ENCODE data around the gene LRRC25. TPM values are rescaled to one million over a fixed set of nuclear protein-coding genes. Genes with fewer than 3 reads are reported as not detected.

LRRC25 gene
- total RNA-seq, 1 experiment from 2014 or later: not detected

- Histone ChIP-seq H4K5ac (ENCODE audit: insufficient read length, low read depth, low read length) (no peak overlapping the region), H3K18ac (ENCODE audit: insufficient read length, low read depth, low read length) (no peak overlapping the region), H2AK5ac (ENCODE audit: insufficient read length, low read length) (no peak overlapping the region), H3K27ac (ENCODE audit: insufficient read length, low read depth, low read length) (no peak overlapping the region), H2BK12ac (ENCODE audit: insufficient read length, low read depth, low read length) (no peak overlapping the region), H2BK5ac (ENCODE audit: insufficient read length, low read length) (no peak overlapping the region), H3K4me2 (ENCODE audit: insufficient read depth, insufficient read length, low read length) (peak overlapping the region; percentile 6), H2AFZ (ENCODE audit: low read length) (no peak overlapping the region), H2BK20ac (ENCODE audit: low read depth, low read length, poor library complexity, severe bottlenecking) (no peak overlapping the region), H4K20me1 (ENCODE audit: control insufficient read depth, insufficient read depth, insufficient read length) (no peaks in the 10 kb centered on the region), H3T11ph (ENCODE audit: low read length) (no peak overlapping the region), H3K27me3 (ENCODE audit: insufficient read depth, low read length) (no peaks in the 10 kb centered on the region; the same call in 1 of the 2 replicates), H3K23ac (ENCODE audit: insufficient read length, low read depth, low read length) (no peak overlapping the region), H2BK120ac (ENCODE audit: low read depth, low read length, poor library complexity, severe bottlenecking) (no peak overlapping the region), H3K56ac (ENCODE audit: insufficient read length, low read depth, low read length) (no peak overlapping the region), H3K4me1 (ENCODE audit: insufficient read depth, low read length) (peaks cover 4% of the 10 kb centered on the region; the same call in 1 of the 2 replicates), H3K9ac (ENCODE audit: extremely low read depth, insufficient read length, low read length) (no peak overlapping the region), H3K9me3 (ENCODE audit: control insufficient read depth, low read depth, low read length) (no peaks in the 10 kb centered on the region), H3K4ac (ENCODE audit: low read depth, low read length) (no peak overlapping the region), H2BK15ac (ENCODE audit: low read depth, low read length) (no peak overlapping the region), H4K91ac (ENCODE audit: insufficient read length, low read depth, low read length) (no peak overlapping the region), H3K14ac (ENCODE audit: insufficient read depth, low read length) (no peak overlapping the region), H3K79me1 (ENCODE audit: insufficient read depth, low read depth, low read length, poor library complexity, severe bottlenecking) (no peaks in the 10 kb centered on the region), H3K23me2 (ENCODE audit: insufficient read length, low read depth, low read length, poor library complexity, severe bottlenecking) (peaks cover 14% of the 10 kb centered on the region), H3K79me2 (ENCODE audit: insufficient read depth, low read length) (no peaks in the 10 kb centered on the region), H4K8ac (replicated peaks; ENCODE audit: insufficient read length, low read depth, low read length) (no peak overlapping the region)
- Mint-ChIP-seq H3K9me3 (no peaks in the 10 kb centered on the region; a peak in 2 of 5 replicates), H3K27me3 (ENCODE audit: low read depth) (peaks cover 59% of the 10 kb centered on the region), H3K4me3 (peak overlapping the region; percentile 53 to 78; a peak in 4 of 5 replicates), H3K27ac (peak overlapping the region in 1 of 3 experiments; percentile 86; a peak in 1 of 7 replicates), H3K36me3 (ENCODE audit: insufficient read depth in 1 of 3, low read depth in 3 of 3) (peaks cover 0 to 5% (median 0%) of the 10 kb centered on the region in 3 experiments; a peak in 1 of 7 replicates), H3K4me1 (peaks cover 28 to 55% of the 10 kb centered on the region in 2 experiments)
- WGBS (ENCODE audit: extremely low coverage, insufficient read length, low lambda C conversion rate): no CpG with 5 or more reads among the region's 30 CpGs
- DNase-seq: no peak
- TF ChIP-seq CTCF (conservative IDR thresholded peaks at IDR 0.05): no peak
Observed at GRCh38 chr19:18418029-18418482, 20.6 kb upstream of the LRRC25 start.
